GM18508 (cell line): ENCODE results near the gene PIK3IP1.
"Not testable (repeated sequence)": the region's sequence is repeated elsewhere in the genome, so short reads cannot be mapped to it uniquely, and the experiment has no call there.

Experiments used
- ATAC-seq: cut with Tn5 transposase; IDR thresholded peaks from one replicate; pipeline ENCODE4 v1.9.1; 2021; ENCODE audit warnings: moderate number of reproducible peaks; ENCODE audit not compliant: insufficient read depth, unreplicated experiment

The PIK3IP1 gene, protein sequence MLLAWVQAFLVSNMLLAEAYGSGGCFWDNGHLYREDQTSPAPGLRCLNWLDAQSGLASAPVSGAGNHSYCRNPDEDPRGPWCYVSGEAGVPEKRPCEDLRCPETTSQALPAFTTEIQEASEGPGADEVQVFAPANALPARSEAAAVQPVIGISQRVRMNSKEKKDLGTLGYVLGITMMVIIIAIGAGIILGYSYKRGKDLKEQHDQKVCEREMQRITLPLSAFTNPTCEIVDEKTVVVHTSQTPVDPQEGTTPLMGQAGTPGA

DNA sequence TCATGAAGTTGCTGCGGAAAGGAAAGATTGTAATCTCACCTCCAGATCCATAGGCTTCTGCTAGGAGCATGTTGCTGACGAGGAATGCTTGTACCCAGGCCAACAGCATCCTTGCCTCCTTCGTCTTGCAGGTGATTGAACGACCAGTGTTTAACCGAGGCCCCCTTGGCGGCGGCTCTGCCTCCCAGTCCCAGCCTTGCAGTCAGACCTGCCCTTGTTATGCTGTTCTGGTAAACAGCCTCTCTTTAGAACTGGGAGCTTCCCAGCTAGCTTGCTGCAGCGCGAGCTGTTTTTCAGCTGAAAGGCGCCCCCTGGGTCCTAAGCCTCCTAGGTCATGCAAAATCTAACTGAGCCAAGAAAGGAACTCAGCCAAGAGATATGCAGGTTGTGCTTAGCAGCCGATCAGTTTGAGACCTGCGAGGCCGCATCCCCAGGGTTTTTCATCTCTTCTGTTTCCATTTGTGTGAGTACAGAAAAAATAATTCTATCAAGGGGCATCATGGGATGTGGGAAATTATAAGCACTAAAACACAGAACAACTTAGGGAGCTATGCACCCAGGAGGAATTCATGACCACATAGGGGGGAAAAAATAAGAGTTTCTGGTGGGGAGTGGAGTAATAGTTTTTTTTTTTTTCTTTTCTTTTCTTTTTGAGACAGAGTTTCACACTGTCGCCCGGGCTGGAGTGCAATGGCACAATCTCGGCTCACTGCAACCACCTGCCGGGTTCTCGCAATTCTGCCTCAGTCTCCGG lies at the start of gene PIK3IP1:
Gene PIK3IP1, minus strand, starts transcription at position 253 of the 754 bp plus-strand sequence. Its CDS starts 144 bp downstream, at position 109.
- no peak for ATAC-seq

DNA sequence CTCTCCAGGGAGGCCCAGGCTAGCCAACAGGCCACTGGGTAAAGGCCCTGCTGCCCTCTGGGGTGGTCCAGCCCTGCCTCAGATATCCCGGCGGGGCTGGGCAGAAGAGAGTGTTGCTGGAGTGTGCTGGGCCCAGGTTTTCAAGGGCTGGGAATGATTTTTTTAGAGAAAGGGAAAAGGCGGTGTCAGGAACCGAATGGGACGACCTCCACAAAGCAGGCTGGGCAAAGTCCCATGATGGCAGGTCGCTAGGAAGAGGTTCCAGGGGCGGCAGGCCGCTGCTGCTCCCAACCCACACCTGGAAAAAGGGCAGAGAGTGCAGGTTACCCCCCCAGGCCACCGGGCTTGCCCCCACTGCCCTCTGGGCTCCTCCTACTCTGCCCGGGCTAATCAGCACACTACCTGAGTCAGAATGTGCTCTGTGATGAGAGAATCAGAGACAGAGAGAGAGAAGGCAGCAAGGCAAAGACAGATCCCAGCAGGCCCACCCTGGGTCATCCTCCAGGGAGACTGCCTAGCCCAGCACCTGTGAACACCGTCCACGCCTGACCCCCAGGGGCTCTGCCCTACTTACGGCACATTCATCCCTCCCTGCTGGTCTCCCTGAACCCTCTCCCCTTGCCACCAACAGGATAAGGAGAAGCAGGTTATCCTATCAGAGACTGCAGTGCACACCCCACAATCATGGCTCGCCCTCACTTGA lies 49.2 kb upstream of the PIK3IP1 start:
- ATAC-seq: no peak

DNA sequence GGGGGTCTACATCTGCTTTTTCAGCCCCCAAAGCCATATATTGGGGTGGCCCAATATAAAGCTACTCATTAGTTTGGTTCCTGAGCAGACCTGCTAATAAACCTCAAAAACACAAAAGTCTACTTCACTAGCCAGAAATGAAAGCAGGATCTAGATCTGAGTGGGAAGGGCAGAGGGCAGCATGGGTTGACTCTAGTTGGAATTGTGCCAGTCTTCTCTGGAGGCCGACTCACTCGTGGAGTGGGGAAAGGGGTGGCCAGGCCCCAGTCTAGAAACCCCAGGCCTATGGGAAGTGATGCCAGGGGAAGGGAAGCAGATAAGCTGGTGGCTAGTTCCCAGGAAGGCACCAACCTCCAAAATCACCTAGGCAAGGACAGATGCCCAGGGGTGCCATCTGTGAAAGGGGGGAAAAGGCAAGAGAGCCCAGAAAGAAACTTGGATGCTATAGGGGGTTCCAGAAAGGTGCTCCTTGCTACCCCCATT lies 48.5 kb upstream of the PIK3IP1 start:
- ATAC-seq: no peak

DNA sequence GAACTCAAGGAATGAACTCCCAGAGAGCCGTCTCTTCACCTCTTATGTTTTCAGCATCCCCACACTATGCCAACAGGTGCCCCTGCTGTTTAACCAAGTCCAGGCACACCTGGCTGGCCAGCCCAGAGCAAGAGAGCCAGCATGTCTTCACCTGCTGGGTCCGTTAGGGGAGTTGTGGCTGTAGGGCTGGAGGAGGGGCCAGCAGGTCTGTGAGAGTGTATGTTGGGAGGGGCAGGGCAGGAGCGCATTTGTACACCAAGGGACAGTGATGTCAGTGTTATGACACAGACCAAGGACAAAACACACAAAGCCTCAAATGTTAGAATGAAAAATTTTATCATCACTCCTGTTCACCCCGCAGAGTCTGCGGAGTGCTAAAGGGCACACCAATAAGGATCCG lies 48.1 kb upstream of the PIK3IP1 start:
- ATAC-seq: no peak

DNA sequence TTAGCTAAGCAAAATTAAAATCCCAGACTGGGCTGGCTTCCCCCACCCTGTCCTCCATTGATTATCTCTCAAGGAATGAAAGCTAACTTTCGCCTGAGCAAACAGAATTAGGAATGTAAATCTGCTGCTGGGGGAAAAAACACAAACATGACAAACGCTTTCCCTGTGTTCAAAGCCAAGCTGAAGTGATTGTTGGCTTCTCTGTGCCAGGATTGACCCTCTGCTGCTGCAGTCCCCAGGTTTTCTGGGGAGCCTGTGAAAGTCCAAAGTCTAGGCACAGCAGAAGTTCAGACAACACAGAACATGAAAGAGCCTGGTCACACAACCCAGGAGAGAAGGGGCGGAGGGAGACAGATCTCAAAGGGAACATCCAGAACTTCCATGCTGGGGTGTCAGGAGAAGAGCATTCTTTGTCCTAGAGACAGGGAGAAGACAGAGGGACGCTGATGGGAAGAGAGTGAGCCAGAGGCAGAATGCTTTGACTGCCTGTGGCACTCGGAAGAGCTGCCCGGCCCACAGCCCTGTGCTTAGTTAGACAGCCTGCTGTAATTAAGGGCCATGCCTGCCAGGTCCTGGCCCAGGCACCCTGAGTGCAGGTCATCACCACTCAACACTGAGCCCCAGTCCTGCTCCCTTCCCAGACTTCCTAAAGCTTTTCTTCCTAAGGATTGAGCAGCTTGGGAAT lies 47.0 kb upstream of the PIK3IP1 start:
- no peak for ATAC-seq

DNA sequence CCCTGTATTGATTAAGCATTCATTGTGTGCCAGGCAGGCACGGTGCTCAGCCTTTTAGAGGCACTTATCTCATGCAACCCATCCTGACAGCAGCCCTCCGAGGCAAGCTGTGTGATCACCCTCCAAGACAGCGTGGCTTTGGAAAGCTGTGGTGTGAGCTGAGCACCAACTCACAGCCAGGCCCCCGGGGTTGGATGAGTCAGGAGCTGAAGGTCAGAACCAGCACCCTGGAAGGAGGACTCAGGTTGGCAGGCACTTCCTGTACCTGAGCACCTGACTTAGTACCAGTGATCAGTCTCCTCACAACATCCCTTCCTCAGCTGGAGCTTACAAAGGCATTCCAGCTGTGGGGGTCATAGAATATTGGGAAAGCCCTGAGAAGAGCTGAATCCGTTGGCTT lies 44.9 kb upstream of the PIK3IP1 start:
- no peak for ATAC-seq

DNA sequence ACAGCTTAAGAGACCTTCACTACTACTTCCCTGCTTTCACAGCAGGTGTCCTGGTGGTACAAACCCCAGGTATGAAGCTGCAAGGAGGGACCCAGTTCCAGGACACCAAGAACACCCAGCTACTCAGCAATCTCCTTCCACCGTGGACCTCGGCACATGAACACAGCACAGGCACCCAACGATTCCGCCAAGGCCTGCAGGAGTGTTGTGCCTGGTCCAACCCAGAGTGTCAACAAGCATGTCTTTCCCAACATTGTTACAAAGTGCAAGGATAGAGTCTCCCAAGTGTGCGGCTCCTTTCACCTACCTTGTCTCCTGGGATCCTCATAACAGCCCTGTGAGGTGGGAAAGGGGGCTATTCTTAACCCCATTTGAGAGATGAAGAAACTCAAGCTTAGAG lies 42.0 kb upstream of the PIK3IP1 start:
- no peak for ATAC-seq

DNA sequence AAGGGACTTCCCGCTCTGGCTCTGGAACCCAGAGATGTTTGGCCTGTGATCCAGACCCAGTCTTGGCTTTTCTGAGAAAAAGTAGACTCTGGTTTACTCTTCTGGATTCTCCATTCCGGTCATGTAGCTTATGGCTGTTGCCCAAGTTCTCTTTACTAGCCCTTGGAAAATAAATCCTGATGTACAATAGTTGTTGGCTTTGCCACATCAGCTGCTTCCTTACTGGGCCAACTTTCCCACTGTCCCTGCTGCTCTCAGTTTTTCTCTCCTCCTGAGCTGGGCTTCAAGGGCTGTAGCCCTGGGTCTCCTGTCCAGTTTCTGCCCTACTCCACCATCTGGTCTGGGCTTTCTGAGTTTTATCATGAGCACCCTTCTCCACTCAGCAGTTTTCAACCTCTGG lies 41.4 kb upstream of the PIK3IP1 start:
- no peak for ATAC-seq

DNA sequence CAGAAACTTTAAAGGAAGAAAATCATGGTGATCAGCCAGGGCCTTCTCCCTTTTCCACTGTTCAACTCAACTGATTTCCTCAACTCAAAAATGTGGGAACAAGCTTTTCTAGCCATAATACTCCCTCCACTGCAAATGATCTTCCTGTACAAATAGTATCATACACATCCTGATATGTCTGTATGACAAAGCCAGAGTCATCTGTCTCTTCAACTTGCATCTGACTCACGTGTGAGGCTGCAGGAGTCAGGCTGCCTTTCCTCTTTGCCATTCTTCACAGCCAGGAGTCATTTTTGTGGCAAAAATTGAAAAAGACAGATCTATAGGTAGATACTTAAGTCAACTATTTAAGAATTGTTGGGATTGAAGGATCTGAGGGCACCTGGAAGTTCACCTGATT lies 40.6 kb upstream of the PIK3IP1 start:
- no peak for ATAC-seq

DNA sequence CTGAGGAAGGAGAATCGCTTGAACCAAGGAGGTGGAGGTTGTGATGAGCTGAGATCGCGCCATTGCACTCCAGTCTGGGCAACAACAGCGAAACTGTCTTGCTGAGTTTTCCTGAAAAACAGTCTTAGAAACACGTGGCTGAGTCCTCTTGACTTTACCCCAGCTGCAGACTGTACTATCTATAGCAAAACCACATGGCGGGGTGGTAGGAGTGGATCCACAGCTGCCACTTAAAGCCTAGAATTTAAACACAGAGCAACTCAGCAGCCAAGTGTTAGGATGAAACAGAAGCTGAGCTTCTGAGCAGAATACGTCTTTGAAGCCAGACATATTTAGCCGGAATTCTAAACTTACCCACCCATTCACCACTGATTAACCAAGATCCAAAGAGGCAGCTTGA lies 39.7 kb upstream of the PIK3IP1 start:
- no peak for ATAC-seq

DNA sequence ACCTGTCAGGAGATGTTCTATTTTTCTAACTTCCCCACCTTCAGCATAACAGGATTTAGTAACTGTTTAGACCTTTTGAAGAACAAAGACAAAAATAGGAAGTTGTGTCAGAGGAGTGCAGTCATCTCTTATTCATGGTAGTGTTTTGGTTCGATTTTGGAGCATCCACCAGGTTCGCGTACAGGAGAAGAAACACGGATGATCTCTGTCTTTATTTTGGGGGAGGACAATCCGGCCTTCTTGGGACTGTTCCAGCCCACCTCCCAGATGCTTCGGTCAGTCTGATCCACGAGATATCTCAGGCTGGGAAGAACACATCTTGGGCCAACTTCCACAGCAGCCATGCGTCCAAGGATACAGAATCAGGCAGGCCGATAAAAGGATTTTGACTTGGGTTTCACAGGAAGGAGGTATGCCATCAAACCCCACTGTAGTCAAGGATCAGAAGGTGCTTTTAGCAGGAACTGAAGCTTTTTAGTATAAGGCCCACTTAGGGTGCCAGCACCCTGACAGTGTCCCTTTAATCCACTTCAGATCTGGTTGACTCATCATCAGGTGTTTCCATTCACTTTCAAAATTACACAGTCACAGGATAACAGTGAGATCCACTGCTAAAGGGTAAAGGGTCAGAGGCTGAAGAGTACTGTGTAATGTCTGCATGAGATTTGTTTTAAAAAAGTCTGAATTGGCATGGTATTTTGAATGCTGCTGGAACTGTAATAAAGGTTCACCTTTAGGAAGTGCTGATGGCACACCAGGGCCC lies 37.3 kb upstream of the PIK3IP1 start:
- ATAC-seq: no peak

DNA sequence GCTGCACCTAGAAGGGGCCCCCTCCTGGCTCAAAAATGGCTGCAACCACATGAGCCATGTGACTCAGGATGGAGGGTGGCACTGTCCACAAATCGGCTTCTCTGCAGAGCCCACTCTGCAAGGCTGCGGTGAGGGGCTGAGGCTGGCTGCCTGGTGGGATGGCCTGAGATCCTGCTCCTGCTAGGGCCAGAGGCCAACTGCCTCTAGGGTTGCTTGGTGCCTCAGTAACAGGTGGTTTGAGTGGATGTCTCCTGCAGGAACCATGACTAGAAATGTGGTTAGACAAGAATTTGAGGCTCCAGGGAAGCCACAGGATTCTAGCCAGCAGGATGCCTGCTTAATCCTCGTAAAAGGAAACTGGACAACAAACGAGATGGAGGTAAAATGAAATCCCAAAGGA lies 36.7 kb upstream of the PIK3IP1 start:
- ATAC-seq: no peak

DNA sequence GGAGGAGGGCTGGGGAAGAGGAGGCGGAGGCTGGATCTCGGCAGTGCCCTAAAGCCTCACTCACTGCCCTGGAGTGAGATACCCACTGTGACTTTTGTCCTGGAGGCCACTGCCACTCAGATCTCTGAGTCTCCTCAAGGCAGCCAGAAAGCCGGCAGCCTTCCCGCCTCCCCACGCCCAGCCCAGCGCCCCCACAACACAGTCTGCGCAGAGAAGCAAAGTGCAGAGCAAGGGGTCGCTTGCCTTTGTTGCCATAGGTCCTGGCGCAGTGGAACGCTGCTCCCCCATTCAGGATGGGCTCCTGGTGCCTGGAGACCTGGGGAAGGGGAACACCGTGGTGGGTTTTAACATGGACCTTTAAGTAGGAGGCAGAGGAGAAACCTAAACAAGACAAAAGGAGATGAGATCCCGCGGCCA lies 36.3 kb upstream of the PIK3IP1 start:
- ATAC-seq: no peak

DNA sequence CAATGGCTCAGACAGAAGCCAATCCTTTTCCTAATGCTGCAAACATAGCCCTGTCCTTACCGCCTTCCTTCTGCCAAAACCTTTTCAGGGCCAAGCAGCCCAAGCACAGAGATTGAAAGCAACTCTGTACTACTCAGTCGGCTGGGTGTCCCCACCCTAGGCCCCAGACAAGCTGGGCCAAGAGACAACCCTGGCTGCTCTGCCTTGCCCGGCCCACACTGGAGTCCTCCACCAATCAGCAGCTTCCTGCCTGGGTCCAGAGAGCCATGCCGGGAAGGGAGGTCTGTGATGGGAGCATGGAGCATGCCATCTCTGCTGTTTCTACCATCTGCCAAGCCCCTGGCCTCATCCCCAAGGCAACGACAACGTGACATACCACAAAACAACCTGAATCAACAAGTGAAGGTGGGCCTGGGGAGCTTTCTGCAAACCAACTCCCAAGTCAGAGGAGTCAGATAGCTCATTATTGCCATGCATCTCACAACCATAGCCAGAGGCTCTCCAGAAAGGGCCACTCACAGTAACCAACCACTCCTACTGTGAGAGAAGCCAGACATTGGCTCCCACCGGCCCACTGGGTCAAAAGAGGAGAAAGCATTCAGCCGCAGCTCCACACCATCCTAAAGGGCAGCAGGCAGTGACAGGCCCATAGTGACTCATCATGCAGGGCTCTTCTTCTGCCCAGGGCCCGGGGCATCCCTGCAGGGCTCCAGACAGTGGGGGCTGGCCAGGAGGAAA lies 35.7 kb upstream of the PIK3IP1 start:
- no peak for ATAC-seq

DNA sequence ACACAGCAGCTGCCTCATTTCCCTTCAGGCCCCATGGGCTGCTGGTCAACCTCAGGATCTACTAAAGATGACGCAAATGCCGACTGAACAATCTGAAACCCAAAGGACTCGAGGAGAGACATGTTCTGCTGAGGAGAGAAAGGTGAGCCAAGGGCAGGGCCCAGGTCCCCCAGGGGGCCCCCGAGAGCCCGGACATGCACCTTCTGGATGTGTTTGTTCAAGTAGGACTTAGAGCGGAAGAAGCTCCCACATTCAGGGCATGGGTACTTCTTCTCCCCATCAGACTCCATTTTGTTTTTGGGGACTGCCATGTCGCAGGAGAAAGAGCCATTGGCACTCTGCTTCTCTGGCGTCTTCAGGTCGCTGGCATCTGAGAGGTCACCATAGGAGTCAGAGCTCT lies 34.6 kb upstream of the PIK3IP1 start:
- ATAC-seq: no peak

DNA sequence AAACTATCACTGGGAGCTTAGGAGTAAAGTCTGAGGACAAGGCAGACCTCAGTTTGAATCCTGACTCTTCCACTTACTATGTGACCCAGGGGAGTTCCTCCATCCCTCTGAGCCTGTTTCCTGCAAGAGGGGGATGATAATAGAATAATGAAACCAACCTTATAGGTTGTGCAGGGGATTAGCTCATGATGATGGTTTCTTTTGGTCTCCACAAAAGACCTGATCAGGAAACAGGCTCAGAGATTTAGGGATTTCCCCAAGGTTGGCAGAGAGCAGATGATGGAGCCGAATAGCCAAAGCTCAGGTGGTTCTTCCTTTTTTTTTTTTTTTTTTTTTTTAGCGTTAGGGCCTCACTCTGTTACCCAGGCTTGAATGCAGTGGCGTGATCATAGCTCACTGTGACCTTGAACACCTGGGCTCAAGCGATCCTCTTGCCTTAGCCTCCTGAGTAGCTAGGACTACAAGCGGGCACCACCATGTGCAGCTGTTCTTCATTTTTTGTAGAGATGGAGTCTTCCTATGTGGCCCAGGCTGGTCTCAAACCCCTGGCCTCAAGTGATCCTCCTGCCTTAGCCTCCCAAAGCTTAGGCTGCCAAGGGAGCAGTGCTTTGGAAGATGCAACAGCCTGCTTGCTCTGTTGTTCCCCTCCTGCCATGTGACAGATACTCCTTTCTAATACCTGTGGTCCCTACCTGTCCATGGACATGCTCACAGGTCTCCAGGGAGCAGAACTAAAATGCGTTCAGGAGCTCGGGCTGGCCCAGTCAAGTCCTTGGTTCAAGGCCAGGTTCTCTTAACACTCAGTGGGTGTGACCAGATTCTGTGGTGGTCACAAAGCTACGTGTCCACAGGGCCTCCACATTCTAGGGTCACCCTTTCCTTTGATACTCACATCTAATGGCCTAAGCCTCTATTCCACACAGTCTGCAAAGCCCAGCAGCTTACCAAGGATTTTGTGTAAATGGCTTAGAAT lies 31.6 kb upstream of the PIK3IP1 start:
- no peak for ATAC-seq

DNA sequence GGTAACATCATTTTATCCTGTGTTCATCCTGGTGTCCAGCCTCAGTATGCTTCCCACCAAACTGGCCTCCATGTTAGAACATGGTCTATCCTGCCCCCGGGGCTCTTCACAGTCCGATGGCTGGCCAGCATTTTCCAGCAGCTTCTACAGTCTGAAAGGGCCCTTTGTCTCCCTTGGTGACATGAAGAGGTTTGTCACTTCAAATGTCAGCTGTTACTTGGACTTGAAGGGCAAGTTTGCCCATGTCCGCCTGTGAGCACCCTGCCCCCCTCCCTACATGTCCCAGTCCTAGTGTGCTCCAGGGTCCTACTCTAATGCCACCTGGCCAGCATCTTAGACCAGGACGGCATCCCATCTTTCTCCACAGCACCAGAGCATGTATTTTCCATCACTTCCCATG lies 29.1 kb upstream of the PIK3IP1 start:
- ATAC-seq: no peak

DNA sequence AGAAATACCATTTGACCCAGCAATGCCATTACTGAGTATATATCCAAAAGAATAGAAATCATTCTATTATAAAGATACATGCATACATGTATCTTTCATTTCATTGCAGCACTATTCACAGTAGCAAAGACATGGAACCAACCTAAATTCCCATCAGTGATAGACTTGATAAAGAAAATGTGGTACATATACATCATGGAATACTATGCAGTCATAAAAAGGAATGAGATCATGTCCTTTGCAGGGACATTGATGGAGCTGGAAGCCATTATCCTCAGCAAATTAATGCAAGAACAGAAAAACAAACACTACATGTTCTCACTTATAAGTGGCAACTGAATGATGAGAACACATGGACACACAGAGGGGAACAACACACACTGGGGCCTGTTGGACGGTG lies 21.9 kb upstream of the PIK3IP1 start:
- not testable (repeated sequence) for ATAC-seq
